Neural crest cell (in vitro differentiated cells): Measurements from ENCODE around the gene TRIP13. TPM values are rescaled to one million over a fixed set of nuclear protein-coding genes. Genes with fewer than 3 reads are reported as not detected.

ENCODE experiments used
- DNase-seq: peaks from one replicate; pipeline ENCODE4 v3.0.0; 2021; ENCODE audit warnings: low read depth, mixed read lengths, low spot score
- H3K27ac Mint-ChIP-seq: one replicate; pipeline ENCODE4 v1.8.0; 2021; ENCODE audit warnings: mild to moderate bottlenecking, mixed read lengths; ENCODE audit not compliant: unreplicated experiment
- H3K27me3 Mint-ChIP-seq: 2 replicates; pipeline ENCODE4 v1.8.0; 2021; ENCODE audit warnings: low read depth, mild to moderate bottlenecking, mixed read lengths
- H3K36me3 Mint-ChIP-seq: 2 replicates; pipeline ENCODE4 v1.8.0; 2021; ENCODE audit warnings: low read depth, mild to moderate bottlenecking, mixed read lengths
- H3K4me1 Mint-ChIP-seq: 2 replicates; pipeline ENCODE4 v1.8.0; 2021; ENCODE audit warnings: mixed read lengths
- H3K4me3 Mint-ChIP-seq: one replicate; pipeline ENCODE4 v1.8.0; 2021; ENCODE audit warnings: mild to moderate bottlenecking, mixed read lengths
- H3K9me3 Mint-ChIP-seq: 2 replicates; pipeline ENCODE4 v1.8.0; 2021; ENCODE audit warnings: mixed read lengths
- total RNA-seq: library from RNA; stranded (reverse); gene quantifications from 2 replicates; pipeline ENCODE4 v1.2.1, GENCODE V29; 2021
- TF ChIP-seq, protein P1 (sequence below): fragments of 200-600 bp; sonication (generic); conservative IDR thresholded peaks from 2 replicates; pipeline ENCODE4 v1.5.0; 2021; ENCODE audit warnings: antibody characterized with exemption, mild to moderate bottlenecking

Gene TRIP13
- total RNA-seq, 1 donor from 2014 or later = 32.6 TPM

DNA sequence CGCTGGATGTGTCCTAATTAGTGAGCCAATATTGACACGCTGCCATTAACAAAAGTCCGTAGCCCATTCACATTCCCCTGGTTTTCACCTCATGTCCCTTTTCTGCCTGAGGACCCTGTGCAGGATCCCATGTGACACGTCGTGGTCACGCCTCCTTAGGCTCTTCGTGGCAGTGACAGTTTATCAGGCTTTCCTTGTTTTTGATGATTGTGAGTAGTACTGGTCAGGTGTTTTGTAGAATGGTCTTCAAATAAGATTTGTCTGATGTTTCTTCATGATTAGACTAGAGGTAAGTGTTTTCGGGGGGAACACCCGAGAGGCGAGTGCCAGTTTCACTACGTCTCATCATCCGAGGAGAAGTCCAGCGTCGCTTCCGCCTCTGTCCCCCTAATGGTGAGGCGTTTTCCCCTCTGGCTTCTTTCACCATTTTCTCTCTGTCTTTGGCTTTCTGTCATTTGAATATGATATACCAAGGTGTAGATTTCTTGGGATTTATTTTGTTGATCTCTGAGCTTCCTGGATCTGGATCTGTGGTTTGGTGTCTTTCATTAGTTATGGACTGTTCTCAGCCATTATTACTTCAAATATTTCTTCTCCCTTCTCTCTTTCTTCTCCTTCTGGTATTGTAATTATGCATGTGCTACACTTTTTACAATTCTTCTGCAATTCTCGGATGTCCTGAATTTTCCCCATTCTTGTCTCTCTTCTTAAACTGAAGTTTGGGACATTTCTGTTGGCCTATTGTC is 57.3 kb downstream of the TRIP13 start:
- H3K4me3 Mint-ChIP-seq = no peak overlapping the region
- TF ChIP-seq, protein P1, sequence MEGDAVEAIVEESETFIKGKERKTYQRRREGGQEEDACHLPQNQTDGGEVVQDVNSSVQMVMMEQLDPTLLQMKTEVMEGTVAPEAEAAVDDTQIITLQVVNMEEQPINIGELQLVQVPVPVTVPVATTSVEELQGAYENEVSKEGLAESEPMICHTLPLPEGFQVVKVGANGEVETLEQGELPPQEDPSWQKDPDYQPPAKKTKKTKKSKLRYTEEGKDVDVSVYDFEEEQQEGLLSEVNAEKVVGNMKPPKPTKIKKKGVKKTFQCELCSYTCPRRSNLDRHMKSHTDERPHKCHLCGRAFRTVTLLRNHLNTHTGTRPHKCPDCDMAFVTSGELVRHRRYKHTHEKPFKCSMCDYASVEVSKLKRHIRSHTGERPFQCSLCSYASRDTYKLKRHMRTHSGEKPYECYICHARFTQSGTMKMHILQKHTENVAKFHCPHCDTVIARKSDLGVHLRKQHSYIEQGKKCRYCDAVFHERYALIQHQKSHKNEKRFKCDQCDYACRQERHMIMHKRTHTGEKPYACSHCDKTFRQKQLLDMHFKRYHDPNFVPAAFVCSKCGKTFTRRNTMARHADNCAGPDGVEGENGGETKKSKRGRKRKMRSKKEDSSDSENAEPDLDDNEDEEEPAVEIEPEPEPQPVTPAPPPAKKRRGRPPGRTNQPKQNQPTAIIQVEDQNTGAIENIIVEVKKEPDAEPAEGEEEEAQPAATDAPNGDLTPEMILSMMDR = no peak
- peaks cover 7% of the 10 kb centered on the region for H3K27me3 Mint-ChIP-seq
- no peak for DNase-seq
- peaks cover 7% of the 10 kb centered on the region for H3K36me3 Mint-ChIP-seq
- H3K4me1 Mint-ChIP-seq = peaks cover 17% of the 10 kb centered on the region
- no peak overlapping the region for H3K27ac Mint-ChIP-seq
- peaks cover 8% of the 10 kb centered on the region for H3K9me3 Mint-ChIP-seq

DNA sequence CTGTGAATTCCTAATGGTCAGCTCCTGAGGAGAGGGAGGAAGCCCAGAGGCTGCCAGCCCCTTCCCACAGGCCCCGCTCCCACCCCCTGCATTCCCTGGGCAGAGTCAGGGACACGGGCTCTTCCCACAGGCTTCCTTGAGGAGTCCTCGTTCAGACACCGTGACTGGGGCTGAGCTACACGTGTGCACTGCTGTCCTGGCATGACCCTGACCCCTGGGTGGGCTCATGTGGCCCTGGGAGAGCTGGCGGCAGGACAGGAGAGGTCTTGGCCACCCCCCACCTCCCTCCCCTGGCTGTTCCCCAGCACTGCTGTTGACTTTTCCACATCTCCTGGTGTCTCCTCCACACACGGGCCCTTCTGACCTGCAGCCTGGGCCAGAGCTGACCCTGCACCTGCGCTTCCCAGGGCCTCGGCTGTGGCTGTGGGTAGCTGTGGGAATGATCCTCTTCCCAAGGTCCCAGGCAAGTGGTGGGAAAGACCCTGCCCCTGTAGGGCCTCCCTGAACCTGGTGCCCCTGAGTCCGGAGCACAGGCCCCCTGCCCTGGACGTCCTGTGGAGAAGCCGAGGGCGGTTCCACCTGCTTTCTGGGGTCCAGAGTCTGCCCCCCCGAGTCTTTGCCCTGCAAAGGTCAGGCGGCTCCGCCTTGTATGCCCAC is 59.4 kb downstream of the TRIP13 start:
- no peak for DNase-seq
- H3K27me3 Mint-ChIP-seq = no peaks in the 10 kb centered on the region

DNA sequence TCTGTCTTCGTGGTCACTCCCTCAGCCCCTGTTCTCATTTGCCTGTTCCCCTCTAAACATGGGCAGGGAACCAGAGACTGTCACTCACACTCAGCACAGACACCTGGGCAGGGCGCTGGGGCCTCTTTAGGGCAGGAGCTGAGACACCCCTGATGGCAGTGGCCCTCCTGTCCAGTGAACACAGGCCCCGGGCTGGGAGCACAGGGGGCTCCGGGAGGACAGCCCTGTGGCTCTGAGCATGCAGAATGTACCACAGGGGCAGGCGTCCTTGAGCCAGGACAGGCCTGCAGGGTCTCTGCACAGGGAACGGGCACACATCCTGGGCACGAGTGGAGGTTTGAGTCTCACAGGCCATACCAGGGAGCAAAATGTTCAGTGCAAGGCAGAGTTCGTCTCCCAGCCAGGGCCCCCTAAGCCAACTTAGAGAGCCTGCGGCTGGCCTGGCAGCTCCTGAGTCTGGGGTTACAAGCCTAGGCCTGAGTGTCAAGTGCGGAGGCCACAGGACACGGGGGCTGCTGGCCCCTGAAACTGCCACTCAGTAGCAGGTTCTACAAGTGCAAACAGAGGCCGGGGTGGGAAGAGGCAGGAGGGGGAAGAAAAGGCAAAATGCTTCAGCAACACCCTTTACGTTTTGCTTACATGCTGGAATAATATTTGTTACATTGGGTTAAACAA is 60.0 kb downstream of the TRIP13 start:
- DNase-seq = no peak
- Mint-ChIP-seq H3K27ac (peak overlapping the region; percentile 84), H3K9me3 (peaks cover 8% of the 10 kb centered on the region), H3K4me3 (no peak overlapping the region), H3K27me3 (no peaks in the 10 kb centered on the region), H3K4me1 (peaks cover 10% of the 10 kb centered on the region), H3K36me3 (peaks cover 7% of the 10 kb centered on the region)
- TF ChIP-seq, protein P1 = no peak

More for the DNA sequence above, 59.4 kb downstream of the TRIP13 start:
- H3K9me3 Mint-ChIP-seq = peaks cover 8% of the 10 kb centered on the region
- H3K36me3 Mint-ChIP-seq = peaks cover 7% of the 10 kb centered on the region
- H3K27ac Mint-ChIP-seq = no peak overlapping the region
- TF ChIP-seq, protein P1 = no peak
- peaks cover 10% of the 10 kb centered on the region for H3K4me1 Mint-ChIP-seq
- no peak overlapping the region for H3K4me3 Mint-ChIP-seq

DNA sequence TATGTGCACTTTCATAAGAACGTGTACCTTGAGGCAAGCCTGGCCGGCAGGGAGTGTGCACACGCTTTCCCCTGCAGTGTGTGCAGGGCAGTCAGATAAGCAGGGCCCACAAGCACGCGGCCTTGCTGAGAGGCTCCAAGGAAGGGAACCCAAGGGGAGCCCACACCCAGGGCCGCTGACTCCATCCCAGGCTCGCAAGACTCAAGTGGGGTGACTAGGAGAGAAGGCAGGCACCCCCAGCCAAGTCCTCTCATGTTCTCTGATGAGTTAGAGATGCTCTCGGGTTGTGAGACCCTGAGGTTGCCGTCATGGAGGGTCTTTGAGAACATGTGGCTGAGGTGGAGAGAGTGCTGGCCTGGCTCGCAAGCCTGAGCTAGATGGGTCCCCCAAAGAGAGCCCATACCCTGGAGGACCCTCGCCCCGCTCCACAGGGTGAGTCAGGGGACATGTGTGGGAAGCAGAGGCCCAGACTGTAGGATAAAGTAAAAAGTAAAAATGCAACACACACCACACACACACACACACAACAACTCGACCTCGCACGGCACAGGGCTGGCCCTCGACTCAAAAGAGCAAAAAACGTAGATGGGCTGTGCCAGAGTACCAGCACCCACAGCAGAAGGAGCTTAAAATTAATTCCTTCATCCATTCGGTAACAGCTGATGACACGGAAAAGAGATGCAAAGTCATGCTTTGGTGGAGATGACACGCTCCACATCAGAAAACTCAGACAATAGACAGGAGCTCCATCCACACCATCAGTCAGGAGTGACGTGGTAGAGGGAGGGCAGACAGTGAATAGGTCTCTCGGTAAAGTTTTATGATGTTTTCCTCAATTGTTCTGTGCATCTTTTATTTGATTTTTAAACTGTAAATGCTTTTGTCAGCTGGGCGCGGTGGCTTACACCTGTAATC is 61.1 kb downstream of the TRIP13 start:
- Mint-ChIP-seq H3K27ac (peak overlapping the region; percentile 94), H3K27me3 (no peaks in the 10 kb centered on the region)

More for the DNA sequence above, 61.1 kb downstream of the TRIP13 start:
- no peak for DNase-seq
- Mint-ChIP-seq H3K4me3 (no peak overlapping the region), H3K4me1 (peaks cover 10% of the 10 kb centered on the region), H3K9me3 (peaks cover 8% of the 10 kb centered on the region), H3K36me3 (peaks cover 7% of the 10 kb centered on the region)
- TF ChIP-seq, protein P1 = no peak
